HCT116 (cell line): Measurements from ENCODE around the gene NAP1L1. TPM values are rescaled to one million over a fixed set of nuclear protein-coding genes. Genes with fewer than 3 reads are reported as not detected.

Experiments used
- ATAC-seq: fragments of 200-7000 bp; cut with Tn5 transposase; 2 replicates; pipeline ENCODE4 v1.9.1; 2020; ENCODE audit warnings: mild to moderate bottlenecking, moderate library complexity
- BruUV-seq: library from RNA; stranded (reverse); fragments of 400-500 nt; replicated peaks from 2 replicates; lab custom pipeline; 2021; lab: Mats Ljungman, UMichigan
- CTCF ChIA-PET: fragments of 300-600 bp; sonication (Branson Sonifier 250); formaldehyde crosslinking; loops from one replicate; lab custom pipeline; 2021; ENCODE audit warnings: antibody characterized with exemption; lab: Charles Lee
- POLR2A ChIA-PET: fragments of 300-600, 350-600 bp; sonication (Branson Sonifier 250); formaldehyde crosslinking; loops from one replicate; lab custom pipeline; 2021; ENCODE audit warnings: antibody characterized with exemption; lab: Charles Lee
- RAD21 ChIA-PET, 2 experiments: fragments of 300-600 bp; sonication (Branson Sonifier 250); formaldehyde crosslinking; loops; one replicate each; lab custom pipeline; 2023; ENCODE audit warnings: low total read pairs in 2 of 2; ENCODE audit not compliant: uncharacterized antibody in 2 of 2, unreplicated experiment in 2 of 2, low non-redundant PET in 1 of 2; lab: Charles Lee
- DNase-seq: peaks from one replicate; pipeline ENCODE4 v3.0.0-alpha.2; 2010; ENCODE audit warnings: low read depth, low spot score
- H2AFZ ChIP-seq: fragments of 200-600 bp; shearing (Covaris generic), sonication (generic); 2 replicates; pipeline ENCODE4 v1.6.1; 2017; ENCODE audit warnings: low read depth, mixed run types, mixed read lengths, antibody characterized with exemption, low read length; ENCODE audit not compliant: poor library complexity, severe bottlenecking
- H3K27ac ChIP-seq: 2 replicates; pipeline ENCODE4 v1.5.1; 2012; ENCODE audit warnings: low read depth, low read length
- H3K27me3 ChIP-seq: fragments of 200-600 bp; sonication (generic); 2 replicates; pipeline ENCODE4 v1.6.1; 2016; ENCODE audit warnings: mixed run types, low read length, mixed read lengths; ENCODE audit not compliant: insufficient read depth
- H3K36me3 ChIP-seq, 2 experiments: fragments of 200-500 bp in 1 of 2; fragments of 200-600 bp in 1 of 2; sonication (Bioruptor generic) in 1 of 2; sonication (generic) in 1 of 2; 2 replicates each; pipeline versions ENCODE4 v1.5.1 to v1.6.1; 2014 to 2016; ENCODE audit warnings: low read length in 2 of 2, inconsistent platforms in 1 of 2, mixed read lengths in 1 of 2, mixed run types in 1 of 2; ENCODE audit not compliant: insufficient read depth in 2 of 2, control insufficient read depth in 1 of 2
- H3K4me1 ChIP-seq, 2 experiments: fragments of 200-600 bp in 1 of 2; sonication (generic) in 1 of 2; 2 replicates each; pipeline versions ENCODE4 v1.5.1 to v1.6.1; 2012 to 2017; ENCODE audit warnings: low read length in 2 of 2, inconsistent platforms in 1 of 2, mild to moderate bottlenecking in 1 of 2, mixed read lengths in 1 of 2, mixed run types in 1 of 2, moderate library complexity in 1 of 2; ENCODE audit not compliant: insufficient read depth in 2 of 2, control insufficient read depth in 1 of 2
- H3K4me2 ChIP-seq: fragments of 200-600 bp; sonication (generic); 2 replicates; pipeline ENCODE4 v1.6.1; 2017; ENCODE audit warnings: mixed run types, low read length, mixed read lengths
- H3K4me3 ChIP-seq, 2 experiments: fragments of 200-600 bp in 1 of 2; sonication (generic) in 1 of 2; replicated peaks in 1 of 2; 2 replicates each; pipeline ENCODE4 v1.5.1; 2011 to 2016; ENCODE audit warnings: low read length in 2 of 2, control low read depth in 1 of 2, low read depth in 1 of 2, mild to moderate bottlenecking in 1 of 2, mixed read lengths in 1 of 2, mixed run types in 1 of 2
- H3K79me2 ChIP-seq: fragments of 200-600 bp; sonication (generic); 2 replicates; pipeline ENCODE4 v1.6.1; 2017; ENCODE audit warnings: mild to moderate bottlenecking, mixed run types, low read length, moderate library complexity, mixed read lengths; ENCODE audit not compliant: insufficient read depth
- H3K9ac ChIP-seq: fragments of 200-600 bp; sonication (generic); 2 replicates; pipeline ENCODE4 v1.6.1; 2016; ENCODE audit warnings: low read length, mixed read lengths
- H3K9me2 ChIP-seq: fragments of 200-600 bp; sonication (generic), shearing (Covaris generic); 2 replicates; pipeline ENCODE4 v1.6.1; 2017; ENCODE audit warnings: mixed run types, mild to moderate bottlenecking, moderate library complexity; ENCODE audit not compliant: insufficient read depth
- H3K9me3 ChIP-seq, 2 experiments: fragments of 200-500 bp in 1 of 2; fragments of 200-600 bp in 1 of 2; sonication (Bioruptor generic) in 1 of 2; sonication (generic) in 1 of 2; 2 replicates each; pipeline ENCODE4 v1.6.1; 2014 to 2017; ENCODE audit warnings: low read length in 2 of 2, mixed read lengths in 2 of 2, inconsistent platforms in 1 of 2, low read depth in 1 of 2, mild to moderate bottlenecking in 1 of 2, mixed run types in 1 of 2, moderate library complexity in 1 of 2; ENCODE audit not compliant: control insufficient read depth in 1 of 2, insufficient read depth in 1 of 2
- H4K20me1 ChIP-seq: fragments of 200-600 bp; sonication (generic), shearing (Covaris generic); 2 replicates; pipeline ENCODE4 v1.6.1; 2017; ENCODE audit warnings: mixed run types, mild to moderate bottlenecking, moderate library complexity; ENCODE audit not compliant: insufficient read depth
- CBX3 ChIP-seq: IDR thresholded peaks from 2 replicates; pipeline ENCODE4 v1.6.1; 2012; ENCODE audit warnings: low read depth
- CEBPB ChIP-seq: IDR thresholded peaks from 2 replicates; pipeline ENCODE4 v1.6.1; 2012; ENCODE audit warnings: low read depth
- EGR1 ChIP-seq: IDR thresholded peaks from 2 replicates; pipeline ENCODE4 v1.6.1; 2012; ENCODE audit warnings: low read depth
- ELF1 ChIP-seq: IDR thresholded peaks from 2 replicates; pipeline ENCODE4 v1.6.1; 2012; ENCODE audit warnings: low read depth, borderline replicate concordance
- EZH2 ChIP-seq: fragments of 200-600 bp; sonication (generic); IDR thresholded peaks from 2 replicates; pipeline ENCODE4 v1.6.1; 2017; ENCODE audit warnings: antibody characterized with exemption, mixed run types
- EZH2phosphoT487 ChIP-seq: fragments of 200-600 bp; IDR thresholded peaks from 2 replicates; pipeline ENCODE4 v1.6.1; 2018; ENCODE audit warnings: antibody characterized with exemption, borderline replicate concordance
- FOSL1 ChIP-seq: IDR thresholded peaks from 2 replicates; pipeline ENCODE4 v1.6.1; 2012; ENCODE audit warnings: low read depth
- JUND ChIP-seq: IDR thresholded peaks from 2 replicates; pipeline ENCODE4 v1.6.1; 2012
- POLR2AphosphoS5 ChIP-seq: IDR thresholded peaks from 2 replicates; pipeline ENCODE4 v1.6.1; 2011; ENCODE audit warnings: mild to moderate bottlenecking, low read depth, low read length, moderate library complexity
- RAD21 ChIP-seq: IDR thresholded peaks from 2 replicates; pipeline ENCODE4 v1.6.1; 2012; ENCODE audit warnings: low read depth, mild to moderate bottlenecking
- SIN3A ChIP-seq: IDR thresholded peaks from 2 replicates; pipeline ENCODE4 v1.6.1; 2012; ENCODE audit warnings: low read depth
- SP1 ChIP-seq: IDR thresholded peaks from 2 replicates; pipeline ENCODE4 v1.6.1; 2012; ENCODE audit warnings: low read depth
- TCF7L2 ChIP-seq: IDR thresholded peaks from 2 replicates; pipeline ENCODE4 v1.7.0; 2011; ENCODE audit warnings: borderline replicate concordance, inconsistent platforms; ENCODE audit not compliant: insufficient read depth, insufficient read length; ENCODE audit errors: extremely low read depth
- YY1 ChIP-seq: IDR thresholded peaks from 2 replicates; pipeline ENCODE4 v1.6.1; 2011; ENCODE audit warnings: low read length, low read depth, moderate library complexity, mild to moderate bottlenecking; ENCODE audit not compliant: insufficient replicate concordance; ENCODE audit errors: extremely low read depth
- ZNF274 ChIP-seq: fragments of 200-500 bp; sonication (Bioruptor generic); IDR thresholded peaks from 2 replicates; pipeline ENCODE4 v1.6.1; 2014; ENCODE audit warnings: mild to moderate bottlenecking, low read depth, low read length, inconsistent platforms
- intact Hi-C: fragments of 100-400 bp; cut with micrococcal nuclease; formaldehyde crosslinking; loops from 2 replicates; pipeline ENCODE4 v1.10.0; 2022
- total RNA-seq: library from RNA; stranded (reverse); gene quantifications from one replicate; pipeline ENCODE4 v1.2.1, GENCODE V29; 2021; ENCODE audit not compliant: unreplicated experiment
- TF ChIP-seq, protein P1 (sequence below): IDR thresholded peaks from 2 replicates; pipeline ENCODE4 v1.6.1; 2012; ENCODE audit warnings: low read depth
- TF ChIP-seq, protein P2 (sequence below): IDR thresholded peaks from 2 replicates; pipeline ENCODE4 v1.6.1; 2012

Gene NAP1L1
- total RNA-seq, 1 experiment from 2014 or later: 531 TPM

DNA sequence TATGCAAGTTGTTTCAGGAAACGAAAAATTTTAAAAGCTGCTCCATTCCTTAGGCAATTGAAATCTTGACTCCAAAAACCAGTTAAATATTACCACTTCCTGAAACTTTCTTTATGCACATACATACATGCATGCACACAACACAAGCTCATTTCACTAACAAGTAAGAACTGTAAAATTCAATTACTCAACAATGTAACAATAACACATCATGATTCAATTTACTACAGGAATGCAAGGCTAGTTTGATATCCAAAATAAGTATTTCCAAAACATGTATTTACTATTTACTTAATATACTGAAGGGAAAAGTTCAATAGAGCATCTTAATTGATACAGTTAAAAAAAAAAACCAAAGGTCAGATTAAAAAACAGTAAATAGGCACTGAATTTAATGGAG is 19.6 kb downstream of the NAP1L1 start:
- ChIA-PET RAD21 (no interaction called here), CTCF (no interaction called here), POLR2A (no interaction called here)
- no peak overlapping the region for H3K4me2 ChIP-seq
- intact Hi-C loops: no loop called here
- no peaks in the 10 kb centered on the region for H3K9me3 ChIP-seq
- no peaks in the 10 kb centered on the region for H3K9me2 ChIP-seq
- H3K36me3 ChIP-seq: peaks cover 19 to 59% of the 10 kb centered on the region in 2 experiments
- peaks cover 27% of the 10 kb centered on the region for H4K20me1 ChIP-seq
- no peak overlapping the region for H3K9ac ChIP-seq
- H3K27me3 ChIP-seq: no peaks in the 10 kb centered on the region
- DNase-seq (no peak), ATAC-seq (no peak)
- TF ChIP-seq ZNF274 (no peak), FOSL1 (no peak), POLR2AphosphoS5 (no peak), JUND (no peak), YY1 (no peak), EZH2phosphoT487 (no peak), EGR1 (no peak), SP1 (no peak), RAD21 (no peak), SIN3A (no peak), TCF7L2 (no peak), CBX3 (no peak), ELF1 (no peak), EZH2 (no peak), CEBPB (no peak)
- TF ChIP-seq, protein P1, sequence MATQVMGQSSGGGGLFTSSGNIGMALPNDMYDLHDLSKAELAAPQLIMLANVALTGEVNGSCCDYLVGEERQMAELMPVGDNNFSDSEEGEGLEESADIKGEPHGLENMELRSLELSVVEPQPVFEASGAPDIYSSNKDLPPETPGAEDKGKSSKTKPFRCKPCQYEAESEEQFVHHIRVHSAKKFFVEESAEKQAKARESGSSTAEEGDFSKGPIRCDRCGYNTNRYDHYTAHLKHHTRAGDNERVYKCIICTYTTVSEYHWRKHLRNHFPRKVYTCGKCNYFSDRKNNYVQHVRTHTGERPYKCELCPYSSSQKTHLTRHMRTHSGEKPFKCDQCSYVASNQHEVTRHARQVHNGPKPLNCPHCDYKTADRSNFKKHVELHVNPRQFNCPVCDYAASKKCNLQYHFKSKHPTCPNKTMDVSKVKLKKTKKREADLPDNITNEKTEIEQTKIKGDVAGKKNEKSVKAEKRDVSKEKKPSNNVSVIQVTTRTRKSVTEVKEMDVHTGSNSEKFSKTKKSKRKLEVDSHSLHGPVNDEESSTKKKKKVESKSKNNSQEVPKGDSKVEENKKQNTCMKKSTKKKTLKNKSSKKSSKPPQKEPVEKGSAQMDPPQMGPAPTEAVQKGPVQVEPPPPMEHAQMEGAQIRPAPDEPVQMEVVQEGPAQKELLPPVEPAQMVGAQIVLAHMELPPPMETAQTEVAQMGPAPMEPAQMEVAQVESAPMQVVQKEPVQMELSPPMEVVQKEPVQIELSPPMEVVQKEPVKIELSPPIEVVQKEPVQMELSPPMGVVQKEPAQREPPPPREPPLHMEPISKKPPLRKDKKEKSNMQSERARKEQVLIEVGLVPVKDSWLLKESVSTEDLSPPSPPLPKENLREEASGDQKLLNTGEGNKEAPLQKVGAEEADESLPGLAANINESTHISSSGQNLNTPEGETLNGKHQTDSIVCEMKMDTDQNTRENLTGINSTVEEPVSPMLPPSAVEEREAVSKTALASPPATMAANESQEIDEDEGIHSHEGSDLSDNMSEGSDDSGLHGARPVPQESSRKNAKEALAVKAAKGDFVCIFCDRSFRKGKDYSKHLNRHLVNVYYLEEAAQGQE: no peak
- TF ChIP-seq, protein P2, sequence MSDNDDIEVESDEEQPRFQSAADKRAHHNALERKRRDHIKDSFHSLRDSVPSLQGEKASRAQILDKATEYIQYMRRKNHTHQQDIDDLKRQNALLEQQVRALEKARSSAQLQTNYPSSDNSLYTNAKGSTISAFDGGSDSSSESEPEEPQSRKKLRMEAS: no peak
- no peaks in the 10 kb centered on the region for H3K4me1 ChIP-seq
- BruUV-seq: no TSS peak
- H3K4me3 ChIP-seq: no peak overlapping the region
- H3K79me2 ChIP-seq: peaks cover 99% of the 10 kb centered on the region
- no peak overlapping the region for H3K27ac ChIP-seq
- H2AFZ ChIP-seq: no peak overlapping the region
